ENCODE data around the gene GPRC5D.

The GPRC5D gene

DNA sequence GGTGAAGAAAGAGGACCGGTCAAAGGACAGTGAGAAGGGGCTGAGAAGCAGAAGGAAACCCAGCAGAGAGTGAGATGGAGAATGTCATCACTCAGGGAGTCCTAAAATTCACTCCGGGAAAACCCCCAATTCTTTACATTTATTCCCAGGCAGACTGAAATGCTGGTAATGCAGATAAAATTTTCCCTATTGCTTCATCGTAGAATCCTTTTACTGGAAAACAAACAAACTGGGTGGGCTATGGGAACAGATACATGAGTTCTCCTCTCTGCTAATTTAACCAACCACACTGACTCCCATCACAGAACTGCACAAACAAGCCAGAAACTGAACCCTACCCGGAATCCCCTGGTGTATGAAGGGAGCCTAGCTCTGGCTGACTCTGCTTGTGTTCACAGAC lies 27.2 kb upstream of the GPRC5D start:
- DNase-seq = no peak

DNA sequence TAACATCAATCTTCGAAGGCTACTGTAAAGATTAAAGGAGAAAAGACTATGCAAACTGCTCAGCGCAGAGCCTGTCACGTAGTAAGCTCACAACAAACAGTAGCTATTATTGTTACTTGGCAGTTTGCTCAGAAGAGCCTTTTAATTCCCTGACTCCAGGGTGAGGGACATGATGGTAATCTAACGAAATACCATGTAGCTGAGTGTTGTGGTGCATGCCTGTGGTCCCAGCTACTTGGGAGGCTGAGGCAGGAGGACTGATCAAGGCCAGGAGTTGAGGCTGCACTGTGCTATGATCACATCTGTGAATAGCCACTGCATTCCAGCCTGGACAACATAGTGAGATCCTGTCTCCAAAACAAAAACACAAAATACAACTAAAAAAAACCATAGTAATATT lies 25.3 kb upstream of the GPRC5D start:
- no peak for DNase-seq

DNA sequence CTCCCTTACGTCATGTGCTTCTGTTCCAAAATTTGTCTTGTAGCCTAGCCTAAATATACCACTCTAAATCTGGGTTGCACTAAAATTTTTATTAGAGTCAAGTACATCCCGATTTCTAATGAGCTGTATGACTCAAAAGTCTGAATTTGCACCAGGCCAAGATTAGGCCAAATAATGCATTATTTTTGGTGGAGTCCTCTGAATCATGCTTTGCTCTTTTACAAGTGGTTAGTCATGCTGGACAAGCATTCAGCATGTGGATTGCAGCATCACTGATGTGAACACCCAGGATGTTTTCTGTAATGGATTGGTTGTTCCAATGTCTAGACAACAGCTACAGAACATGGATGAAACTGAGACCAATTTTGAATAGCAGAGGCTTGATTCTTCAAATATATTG lies 24.4 kb upstream of the GPRC5D start:
- DNase-seq = no peak

DNA sequence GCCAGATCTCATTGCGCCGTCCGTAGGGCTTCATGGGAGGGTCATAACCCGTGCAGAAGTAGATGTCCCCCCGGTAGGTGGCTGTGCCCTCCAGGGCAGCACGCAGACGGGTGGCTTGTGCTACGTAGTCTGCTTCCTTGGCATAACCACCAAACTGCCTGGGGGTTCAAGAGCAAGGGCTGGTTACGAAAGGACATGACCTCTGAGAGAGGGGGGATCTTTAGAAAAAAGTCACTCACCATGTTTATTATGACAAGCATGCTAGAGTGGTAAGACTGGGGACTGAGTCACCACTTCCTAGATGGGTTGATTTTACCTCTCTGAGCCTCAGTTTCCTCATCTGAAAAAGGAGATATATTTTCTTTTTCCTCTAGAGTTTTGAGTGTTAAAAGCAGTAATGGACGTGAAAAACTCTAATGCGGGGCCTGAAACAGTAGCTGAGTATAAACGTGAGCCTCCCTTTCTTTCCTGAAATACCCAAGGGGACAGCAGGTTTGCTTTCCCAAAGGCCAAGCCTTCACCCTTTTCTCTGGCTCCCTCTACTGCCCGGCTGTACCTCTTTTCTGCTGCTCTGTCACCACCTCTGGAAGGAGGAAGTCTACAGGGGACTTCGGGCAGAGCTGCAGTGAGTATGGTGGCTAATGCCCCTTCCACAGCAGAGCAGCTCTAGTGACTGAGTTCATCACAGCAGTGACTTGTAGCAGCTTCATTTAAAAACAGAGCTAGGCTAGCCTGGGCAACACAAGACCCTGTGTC lies 23.5 kb upstream of the GPRC5D start:
- DNase-seq = no peak

DNA sequence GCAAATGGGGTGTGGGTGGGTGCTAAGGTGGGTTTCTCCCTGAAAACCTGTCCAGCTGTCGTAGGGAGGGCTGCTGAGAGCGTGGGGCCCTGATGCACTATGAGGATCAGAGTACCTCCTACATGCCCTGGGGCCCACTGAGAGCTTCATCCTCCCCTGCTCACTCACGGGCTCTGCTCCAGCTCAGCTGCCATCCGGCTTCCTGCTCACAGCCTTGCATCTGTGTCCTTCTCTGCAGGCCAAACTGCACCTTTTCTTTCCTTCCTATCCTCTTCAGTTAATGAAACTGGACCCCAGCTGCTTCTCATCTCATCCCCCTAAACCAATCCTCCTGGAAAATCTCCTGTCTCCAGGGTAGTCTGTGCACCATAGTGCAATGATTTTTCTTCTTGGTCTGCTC lies 22.2 kb upstream of the GPRC5D start:
- DNase-seq = no peak

DNA sequence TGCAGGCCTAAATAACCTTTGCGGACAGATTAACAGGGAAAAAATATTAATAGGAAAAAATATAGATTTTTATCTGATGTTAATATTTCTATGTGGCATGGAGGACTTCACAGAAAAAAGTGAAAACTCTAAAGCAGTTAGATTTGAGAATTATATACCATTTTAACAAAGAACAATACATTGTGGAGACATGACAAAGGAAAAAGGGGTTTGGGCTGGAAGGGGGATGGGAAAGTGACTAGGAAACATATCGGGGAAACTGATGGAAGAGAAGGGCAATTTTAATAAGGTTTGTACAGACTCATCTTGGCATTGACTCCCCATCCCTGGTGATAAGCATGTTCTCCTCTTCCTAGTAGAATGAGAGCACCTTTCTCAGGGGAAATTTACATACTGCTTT lies 21.0 kb upstream of the GPRC5D start:
- DNase-seq = no peak

DNA sequence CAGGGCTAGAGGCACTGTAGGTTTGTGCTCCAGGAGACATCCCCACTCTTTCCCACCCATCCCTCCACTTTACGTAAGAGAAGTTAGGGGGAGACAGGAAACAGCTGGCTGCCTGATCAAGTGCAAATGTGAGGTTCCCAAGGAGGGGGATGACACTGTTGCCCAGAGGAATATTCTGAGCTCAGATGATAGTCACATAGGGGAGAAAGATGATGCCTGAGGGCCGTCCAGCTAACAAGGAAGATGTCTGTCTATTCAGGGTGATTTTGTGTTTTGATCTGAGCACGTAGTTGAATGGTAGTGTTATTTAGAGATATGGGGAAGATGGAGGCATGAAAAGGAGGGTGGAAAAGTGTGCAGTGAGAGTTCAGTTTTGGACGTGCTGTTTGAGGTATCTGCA lies 13.9 kb upstream of the GPRC5D start:
- no peak for DNase-seq

DNA sequence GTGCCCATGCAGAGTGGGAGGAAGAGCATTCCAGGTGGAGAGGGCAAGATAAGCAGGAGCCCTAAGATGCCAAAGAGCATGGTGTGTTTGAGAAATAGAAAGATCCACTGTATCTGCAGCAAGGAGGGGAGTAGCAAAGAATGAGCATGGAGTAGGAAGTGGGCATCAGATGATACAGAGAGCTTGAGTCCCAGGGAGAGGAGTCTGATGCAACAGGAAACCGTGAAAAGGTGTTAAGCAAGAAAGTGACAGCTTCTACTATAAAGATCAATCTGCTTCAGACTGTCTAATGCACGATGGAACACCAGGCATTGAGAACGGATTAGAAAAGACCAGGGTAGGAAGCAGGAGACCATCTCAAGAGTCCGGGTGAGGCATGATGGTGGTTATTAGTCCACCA lies 12.3 kb upstream of the GPRC5D start:
- no peak for DNase-seq

DNA sequence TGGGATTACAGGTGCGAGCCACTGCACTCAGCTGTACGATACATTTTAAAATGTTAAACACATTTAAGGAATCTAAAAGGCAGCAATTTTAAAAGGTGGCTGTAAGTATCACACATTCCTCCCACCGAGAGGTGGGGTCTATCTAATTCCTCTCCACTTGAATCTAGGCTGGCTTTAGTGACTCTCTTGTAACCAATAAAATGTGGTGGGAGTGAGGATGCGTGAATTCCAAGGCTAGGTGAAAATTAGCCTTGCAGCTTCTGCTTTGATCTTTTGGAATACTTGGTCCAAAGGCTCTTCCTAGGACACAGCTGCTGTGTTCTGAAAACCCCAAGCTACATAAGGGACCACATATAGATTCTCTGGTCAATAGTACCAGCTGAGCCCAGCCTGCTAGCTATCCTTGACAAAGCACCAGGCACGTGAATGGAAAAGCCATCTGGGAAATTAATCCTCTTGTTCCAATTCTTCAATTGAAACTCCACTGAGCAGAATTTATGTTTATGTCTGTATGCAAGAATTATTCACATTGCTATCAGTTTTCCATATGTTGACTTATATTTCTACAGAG lies 8.8 kb upstream of the GPRC5D start:
- no peak for DNase-seq

DNA sequence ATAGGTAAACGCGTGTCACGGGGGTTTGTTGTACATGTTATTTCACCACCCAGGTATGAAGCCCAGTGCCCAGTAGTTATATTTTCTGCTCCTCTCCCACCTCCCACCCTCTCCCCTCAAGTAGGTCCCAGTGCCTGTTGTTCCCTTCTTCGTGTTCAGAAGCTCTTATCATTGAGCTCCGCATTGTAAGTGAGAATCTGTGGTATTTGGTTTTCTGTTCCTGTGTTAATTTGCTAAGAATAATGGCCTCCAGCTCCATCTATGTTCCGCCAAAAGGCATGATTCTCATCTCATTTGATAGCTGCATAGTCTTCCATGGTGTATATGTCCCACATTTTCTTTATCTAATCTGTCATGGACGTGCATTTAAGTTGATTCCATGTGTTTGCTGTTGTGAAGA lies 6.9 kb upstream of the GPRC5D start:
- DNase-seq = no peak

DNA sequence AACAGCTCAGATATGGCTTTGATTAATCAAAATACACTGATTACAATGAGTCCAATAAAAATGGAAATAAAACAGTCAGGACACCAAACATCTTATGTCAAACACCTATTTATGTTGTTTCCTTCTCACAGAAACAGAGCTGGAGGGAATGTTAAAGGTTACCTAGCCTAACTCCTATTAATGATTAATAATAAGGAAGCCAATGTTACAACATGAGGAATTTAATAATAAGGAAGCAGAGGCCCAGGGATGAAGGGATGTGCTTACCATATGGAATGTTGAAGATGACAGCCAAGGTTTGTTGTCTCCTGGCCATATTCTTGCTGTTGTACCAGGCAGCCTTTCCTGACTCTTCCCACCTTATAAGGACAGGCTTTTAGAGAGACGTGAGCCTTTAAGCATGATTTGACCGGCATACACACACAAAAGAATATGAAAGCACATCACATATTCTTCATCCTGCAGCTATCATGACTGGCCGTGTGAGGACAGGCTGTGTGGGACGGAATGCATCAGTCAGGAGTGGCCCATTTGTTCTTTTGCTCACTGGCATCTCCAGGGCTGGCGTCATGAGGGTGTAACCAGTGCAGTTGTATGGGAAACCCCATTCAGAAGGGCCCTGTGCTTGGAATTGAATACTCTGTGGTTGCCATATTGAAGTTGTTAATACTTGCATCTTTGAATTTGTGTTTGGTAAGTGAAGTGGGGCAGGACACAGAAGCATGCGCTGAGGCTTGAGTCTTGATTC lies 3.1 kb upstream of the GPRC5D start:
- no peak for DNase-seq

DNA sequence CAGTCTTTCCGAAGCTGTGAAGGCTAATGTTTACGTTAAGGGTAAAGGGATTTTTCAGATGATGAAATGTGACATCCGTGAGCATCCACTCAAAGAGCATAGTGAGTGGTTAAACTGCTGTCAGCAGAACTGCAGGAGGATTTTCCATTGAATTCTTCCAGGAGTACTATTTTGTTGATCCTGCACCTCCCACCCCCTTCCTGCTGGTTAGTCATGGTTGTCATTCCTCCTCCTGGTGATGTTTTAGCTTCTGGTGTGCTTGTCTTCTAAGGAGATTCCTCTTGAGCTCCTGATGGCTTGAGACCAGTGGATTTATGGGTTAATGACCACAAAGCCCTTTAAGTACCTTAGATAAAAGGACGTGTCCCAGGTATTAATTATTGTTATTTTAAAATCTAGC lies 2.4 kb upstream of the GPRC5D start:
- no peak for DNase-seq

DNA sequence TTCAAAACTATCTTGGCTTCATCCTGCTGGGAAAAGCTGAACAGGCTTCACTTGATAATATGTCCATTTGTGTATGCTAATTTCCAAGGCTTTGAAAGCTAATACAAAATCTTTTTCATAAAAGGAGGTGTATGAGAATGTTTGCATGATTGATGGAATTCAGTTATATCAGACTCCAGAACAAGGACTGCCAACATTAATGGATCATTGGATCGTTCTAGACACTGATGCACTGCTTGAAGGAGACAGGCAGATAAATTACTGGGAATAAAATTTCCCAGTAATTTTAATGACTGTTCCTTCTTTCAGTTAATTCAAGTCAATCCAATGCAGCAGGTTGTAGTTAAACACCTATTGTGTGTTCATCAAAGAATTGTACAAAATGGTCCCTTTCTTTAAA lies 466 bp downstream of the GPRC5D start:
- DNase-seq = no peak

DNA sequence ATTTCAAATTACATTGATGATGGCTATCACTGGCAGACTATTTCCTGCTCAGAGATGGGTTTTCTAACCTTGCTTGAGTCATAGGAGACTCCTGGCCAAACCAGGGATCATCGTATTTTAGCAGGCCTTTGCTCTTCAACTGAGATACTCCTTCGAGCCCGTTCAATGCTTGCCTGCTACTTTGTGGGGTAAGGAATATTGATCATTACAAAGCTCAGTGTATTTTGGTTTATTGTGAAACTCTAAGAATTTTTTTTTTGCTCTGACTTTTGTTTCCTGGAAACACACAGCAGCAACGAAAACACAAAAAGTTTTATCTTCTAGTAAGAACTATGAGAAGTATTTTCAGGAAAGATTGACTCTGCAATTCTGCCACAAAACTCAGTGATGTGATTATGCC lies 4.1 kb downstream of the GPRC5D start:
- DNase-seq = no peak

DNA sequence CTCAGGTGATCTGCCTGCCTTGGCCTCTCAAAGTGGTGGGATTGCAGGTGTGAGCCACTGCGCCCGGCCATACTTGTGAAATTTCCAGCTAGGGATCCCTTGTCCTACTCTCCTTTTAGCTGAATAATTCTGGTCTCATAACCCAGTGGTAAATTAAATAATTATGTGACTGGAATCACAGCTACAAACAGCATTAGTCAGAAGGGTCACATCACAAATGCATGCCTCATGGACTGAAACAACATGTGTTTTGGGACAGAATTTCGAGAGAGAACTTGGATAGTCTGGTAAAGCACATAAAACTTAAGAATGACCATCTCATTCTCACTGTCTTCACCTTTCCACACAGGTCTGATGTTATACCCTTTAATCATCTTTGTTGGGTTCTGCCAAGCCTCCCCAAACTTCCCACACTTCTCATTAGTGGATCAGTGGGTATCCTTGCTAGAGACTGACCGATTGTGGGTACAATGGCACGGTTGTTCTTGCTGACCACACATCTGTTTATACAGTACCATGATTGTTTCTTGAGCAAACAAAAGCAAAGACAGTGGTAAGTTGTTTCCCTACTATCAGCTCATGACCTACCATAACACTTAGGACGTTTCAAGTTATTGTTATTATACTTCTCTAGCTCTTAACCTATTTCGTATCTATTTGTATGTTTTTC lies 5.1 kb downstream of the GPRC5D start:
- no peak for DNase-seq

DNA sequence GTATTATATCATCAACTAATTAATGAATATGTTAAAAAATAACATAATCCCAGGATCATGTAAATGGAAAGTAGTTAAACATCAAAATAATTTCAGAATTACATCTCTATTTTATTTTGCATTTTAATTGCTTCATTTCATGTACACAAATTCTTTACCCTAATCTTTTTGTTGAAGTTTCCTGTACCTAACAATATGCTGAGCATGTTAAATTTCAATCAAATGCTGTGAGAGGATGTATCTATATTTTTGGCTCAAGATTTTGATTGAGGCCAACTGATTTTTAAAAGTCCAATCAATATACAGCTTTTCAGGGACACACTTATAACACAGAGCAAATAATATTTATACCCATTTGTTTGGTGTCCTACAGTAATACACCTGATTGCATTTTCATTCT lies 6.4 kb downstream of the GPRC5D start:
- no peak for DNase-seq

DNA sequence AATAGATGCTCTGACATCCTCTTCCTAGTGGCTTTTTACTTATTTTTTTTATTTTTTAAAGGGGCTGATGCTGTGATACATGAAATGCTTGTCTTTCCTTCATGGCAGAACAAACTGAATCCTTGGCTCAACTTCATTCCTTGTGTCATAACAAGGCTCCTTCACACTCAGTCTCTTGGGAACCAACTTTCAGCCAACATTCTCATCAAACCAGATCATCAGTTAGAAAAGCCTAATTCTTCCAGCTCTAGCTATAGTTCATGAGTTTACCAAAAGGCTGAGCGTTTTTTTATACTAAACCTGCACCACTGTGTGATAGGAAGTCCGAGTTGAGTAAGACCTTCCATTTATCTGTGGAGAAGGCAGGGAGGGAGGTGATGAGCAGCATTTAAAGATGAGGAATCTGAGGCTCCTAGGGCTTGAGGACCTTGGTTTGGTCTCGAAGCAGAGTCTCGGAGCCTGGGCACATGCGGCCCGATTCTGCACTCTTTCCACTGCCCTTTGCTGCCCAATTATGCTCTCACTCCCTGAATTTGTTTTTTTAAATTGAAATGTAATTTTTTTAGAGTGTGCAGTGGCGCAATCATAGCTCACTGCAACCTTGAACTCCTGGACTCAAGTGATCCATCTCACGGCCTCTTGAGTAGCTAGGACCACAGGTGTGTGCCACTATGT lies 8.2 kb downstream of the GPRC5D start:
- DNase-seq = no peak

DNA sequence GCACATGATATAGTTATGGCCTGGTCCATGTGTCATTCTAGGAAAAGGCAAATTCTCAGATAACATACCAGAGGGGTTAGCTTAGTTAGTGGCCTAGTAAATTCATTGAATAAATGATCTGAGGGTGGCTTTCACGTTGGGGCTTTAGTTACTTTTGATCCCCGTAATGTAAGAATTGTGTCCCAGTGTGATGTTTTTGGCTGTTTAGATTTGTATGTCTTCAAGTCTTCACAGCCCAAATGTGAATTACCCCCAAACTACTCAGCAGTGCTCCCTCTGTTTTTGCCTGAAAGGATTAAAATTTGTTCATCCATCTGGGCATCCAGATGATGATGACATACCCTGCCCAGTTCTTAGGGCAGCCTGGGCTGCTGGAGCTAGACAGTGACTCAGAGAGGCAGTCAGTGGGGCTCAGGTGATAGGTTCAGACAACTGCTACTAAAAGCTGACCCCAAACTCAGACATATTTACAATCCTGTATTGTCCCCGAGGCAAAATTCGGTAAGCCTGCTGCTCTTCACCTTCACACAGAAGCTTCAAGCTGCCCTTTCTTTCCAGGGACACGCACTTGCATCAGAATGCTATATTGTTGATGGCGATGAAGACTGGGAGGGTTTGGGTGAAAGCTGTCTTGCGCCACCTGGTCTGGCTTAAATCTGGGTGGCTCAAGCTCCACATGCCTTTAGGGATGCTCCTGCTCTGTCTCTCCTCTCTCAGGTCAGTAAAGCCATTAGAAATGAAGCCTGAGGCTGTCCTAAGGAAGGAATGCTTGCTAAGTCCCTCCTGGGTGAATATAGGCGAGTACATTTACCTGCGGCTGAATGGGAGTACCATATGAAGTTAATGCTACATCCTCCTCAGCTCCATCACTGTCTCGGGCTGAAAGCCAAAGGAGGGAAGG lies 10.3 kb downstream of the GPRC5D start:
- DNase-seq = no peak

DNA sequence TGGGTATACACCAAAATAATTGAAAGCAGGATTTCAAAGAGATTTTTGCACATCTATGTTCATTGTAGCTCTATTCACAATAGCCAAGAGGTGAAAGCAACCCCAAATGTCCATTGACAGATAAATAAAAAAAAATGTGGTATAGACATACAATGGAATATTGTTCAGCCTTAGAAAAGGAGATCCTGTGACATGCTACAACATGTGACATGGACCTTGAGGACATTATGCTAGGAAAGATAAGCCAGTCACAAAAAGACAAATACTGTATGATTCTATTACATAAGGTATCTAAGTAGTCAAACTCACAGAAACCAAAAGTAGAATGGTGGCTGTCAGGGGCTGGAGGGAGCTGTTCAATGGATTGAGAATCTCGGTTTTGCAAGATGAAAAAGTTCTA lies 12.1 kb downstream of the GPRC5D start:
- DNase-seq = no peak

DNA sequence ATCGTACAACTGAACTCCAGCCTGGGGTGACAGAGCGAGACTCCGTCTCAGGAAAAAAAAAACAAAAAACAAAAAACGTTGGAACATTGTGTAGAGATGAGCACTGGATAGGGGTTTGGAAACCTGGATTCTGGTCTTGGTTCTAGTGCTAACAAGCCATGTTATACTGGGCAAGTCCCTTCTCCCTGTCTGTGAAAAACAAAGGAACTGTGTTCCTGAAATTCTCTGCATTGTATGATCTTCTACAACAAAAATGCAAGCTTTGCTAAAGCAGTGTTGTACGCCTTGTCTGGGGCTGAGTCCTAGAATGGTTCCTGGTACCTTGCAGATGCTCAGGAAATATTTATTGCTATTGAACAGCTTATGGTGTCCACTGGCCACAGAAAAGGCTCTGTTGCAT lies 13.4 kb downstream of the GPRC5D start:
- no peak for DNase-seq

DNA sequence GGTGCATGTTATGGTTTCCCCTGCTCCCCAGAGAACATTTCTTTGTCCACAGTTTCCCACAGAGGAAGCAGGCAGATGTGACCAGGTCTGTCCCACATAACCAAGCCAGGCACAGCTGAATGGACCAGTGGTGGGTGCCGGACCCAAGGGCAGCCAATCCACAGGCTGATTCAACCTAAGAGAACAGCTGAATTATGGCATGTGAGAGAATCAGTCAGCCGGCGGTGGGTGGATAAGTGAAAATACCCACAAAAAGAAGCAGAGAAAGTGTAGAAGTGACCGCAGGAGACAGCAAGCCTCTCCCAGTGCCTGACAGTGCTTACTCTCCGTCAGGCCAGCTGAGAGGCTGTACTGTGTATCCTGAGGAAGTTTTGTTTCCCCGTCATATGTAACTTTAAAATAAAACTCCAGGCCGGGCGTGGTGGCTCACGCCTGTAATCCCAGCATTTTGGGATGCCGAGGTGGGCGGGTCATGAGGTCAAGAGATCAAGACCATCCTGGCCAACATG lies 14.9 kb downstream of the GPRC5D start:
- no peak for DNase-seq

DNA sequence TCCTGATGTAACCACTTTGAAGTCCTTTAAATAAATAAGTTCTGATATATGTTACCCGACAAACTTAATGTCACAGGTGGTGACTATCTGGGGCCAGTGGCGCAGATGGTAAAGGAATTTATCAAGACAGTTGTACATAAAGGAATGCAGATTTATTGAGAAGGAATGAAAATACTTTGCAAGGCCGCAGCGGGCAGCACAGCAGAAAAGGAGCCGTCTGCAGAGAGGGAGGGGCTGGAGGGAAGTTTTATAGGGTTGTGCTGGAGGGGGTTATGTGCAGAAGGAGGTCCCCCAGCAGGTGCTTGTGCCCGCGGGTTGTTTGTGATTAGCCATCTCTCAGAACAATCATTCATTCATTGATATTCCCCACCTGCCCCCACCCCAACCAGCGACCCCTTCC lies 17.4 kb downstream of the GPRC5D start:
- DNase-seq = no peak
